Activated naive CD4-positive, alpha-beta T cell treated with anti-CD3 and anti-CD28 coated beads, Interleukin-2, amount 50 U/mL, for 24 hours (primary cell): ENCODE data around the gene SLC13A3.

Source experiments
- H3K27ac Mint-ChIP-seq: one replicate; pipeline ENCODE4 v1.8.0; 2021; ENCODE audit warnings: mild to moderate bottlenecking, mixed read lengths
- H3K27me3 Mint-ChIP-seq: one replicate; pipeline ENCODE4 v1.8.0; 2021; ENCODE audit warnings: mixed read lengths
- H3K36me3 Mint-ChIP-seq: one replicate; pipeline ENCODE4 v1.8.0; 2021; ENCODE audit warnings: mixed read lengths
- H3K4me1 Mint-ChIP-seq: one replicate; pipeline ENCODE4 v1.8.0; 2021; ENCODE audit warnings: mixed read lengths
- H3K4me3 Mint-ChIP-seq: one replicate; pipeline ENCODE4 v1.8.0; 2021; ENCODE audit warnings: mild to moderate bottlenecking, mixed read lengths
- H3K9me3 Mint-ChIP-seq: one replicate; pipeline ENCODE4 v1.8.0; 2021; ENCODE audit warnings: mixed read lengths

The SLC13A3 gene

GRCh38 chr20:46545827-46546138 is 105.5 kb downstream of the SLC13A3 start:
- H3K9me3 Mint-ChIP-seq, result no peaks in the 10 kb centered on the region
- H3K27ac Mint-ChIP-seq, result no peak overlapping the region
- no peaks in the 10 kb centered on the region for H3K4me1 Mint-ChIP-seq
- H3K36me3 Mint-ChIP-seq, result no peaks in the 10 kb centered on the region
- no peak overlapping the region for H3K4me3 Mint-ChIP-seq
- peaks cover 3% of the 10 kb centered on the region for H3K27me3 Mint-ChIP-seq

- H3K27ac Mint-ChIP-seq, result no peak overlapping the region
- H3K4me1 Mint-ChIP-seq, result no peaks in the 10 kb centered on the region
- H3K27me3 Mint-ChIP-seq, result peaks cover 3% of the 10 kb centered on the region
- no peaks in the 10 kb centered on the region for H3K9me3 Mint-ChIP-seq
- no peaks in the 10 kb centered on the region for H3K36me3 Mint-ChIP-seq
- no peak overlapping the region for H3K4me3 Mint-ChIP-seq
Observed at GRCh38 chr20:46545077-46545826, 106.0 kb downstream of the SLC13A3 start.

GRCh38 chr20:46544576-46544975 is 106.7 kb downstream of the SLC13A3 start:
- Mint-ChIP-seq H3K4me3 (no peak overlapping the region), H3K9me3 (no peaks in the 10 kb centered on the region), H3K4me1 (no peaks in the 10 kb centered on the region), H3K27me3 (peaks cover 3% of the 10 kb centered on the region), H3K36me3 (no peaks in the 10 kb centered on the region), H3K27ac (no peak overlapping the region)

- Mint-ChIP-seq H3K4me1 (no peaks in the 10 kb centered on the region), H3K4me3 (no peak overlapping the region), H3K27me3 (peaks cover 6% of the 10 kb centered on the region), H3K27ac (no peak overlapping the region), H3K9me3 (no peaks in the 10 kb centered on the region), H3K36me3 (no peaks in the 10 kb centered on the region)
Observed at GRCh38 chr20:46543959-46544358, 107.3 kb downstream of the SLC13A3 start.

GRCh38 chr20:46543033-46543432 is 108.2 kb downstream of the SLC13A3 start:
- Mint-ChIP-seq H3K27ac (no peak overlapping the region), H3K4me3 (no peak overlapping the region), H3K27me3 (peaks cover 9% of the 10 kb centered on the region), H3K36me3 (no peaks in the 10 kb centered on the region), H3K9me3 (no peaks in the 10 kb centered on the region), H3K4me1 (no peaks in the 10 kb centered on the region)

GRCh38 chr20:46541229-46541935 is 109.9 kb downstream of the SLC13A3 start:
- Mint-ChIP-seq H3K4me3 (no peak overlapping the region), H3K27me3 (peaks cover 9% of the 10 kb centered on the region), H3K9me3 (no peaks in the 10 kb centered on the region), H3K27ac (no peak overlapping the region), H3K36me3 (no peaks in the 10 kb centered on the region), H3K4me1 (no peaks in the 10 kb centered on the region)

- no peaks in the 10 kb centered on the region for H3K36me3 Mint-ChIP-seq
- peaks cover 10% of the 10 kb centered on the region for H3K27me3 Mint-ChIP-seq
- no peaks in the 10 kb centered on the region for H3K9me3 Mint-ChIP-seq
- no peaks in the 10 kb centered on the region for H3K4me1 Mint-ChIP-seq
- no peak overlapping the region for H3K27ac Mint-ChIP-seq
- H3K4me3 Mint-ChIP-seq, result no peak overlapping the region
Observed at GRCh38 chr20:46539113-46539512, 112.1 kb downstream of the SLC13A3 start.

- Mint-ChIP-seq H3K9me3 (no peaks in the 10 kb centered on the region), H3K27me3 (peaks cover 6% of the 10 kb centered on the region), H3K27ac (no peak overlapping the region), H3K4me3 (no peak overlapping the region), H3K36me3 (no peaks in the 10 kb centered on the region), H3K4me1 (no peaks in the 10 kb centered on the region)
Observed at GRCh38 chr20:46530640-46531039, 120.6 kb downstream of the SLC13A3 start.

- no peak overlapping the region for H3K27ac Mint-ChIP-seq
- H3K27me3 Mint-ChIP-seq, result peaks cover 15% of the 10 kb centered on the region
- no peaks in the 10 kb centered on the region for H3K9me3 Mint-ChIP-seq
- no peaks in the 10 kb centered on the region for H3K4me1 Mint-ChIP-seq
- no peak overlapping the region for H3K4me3 Mint-ChIP-seq
- no peaks in the 10 kb centered on the region for H3K36me3 Mint-ChIP-seq
Observed at GRCh38 chr20:46523696-46524328, 127.4 kb downstream of the SLC13A3 start.

- Mint-ChIP-seq H3K27ac (no peak overlapping the region), H3K27me3 (peaks cover 15% of the 10 kb centered on the region), H3K4me3 (no peak overlapping the region), H3K4me1 (no peaks in the 10 kb centered on the region), H3K36me3 (no peaks in the 10 kb centered on the region), H3K9me3 (no peaks in the 10 kb centered on the region)
Observed at GRCh38 chr20:46523108-46523507, 128.2 kb downstream of the SLC13A3 start.

GRCh38 chr20:46520976-46521579 is 130.2 kb downstream of the SLC13A3 start:
- Mint-ChIP-seq H3K36me3 (no peaks in the 10 kb centered on the region), H3K4me3 (no peak overlapping the region), H3K27ac (no peak overlapping the region), H3K4me1 (no peaks in the 10 kb centered on the region), H3K27me3 (peaks cover 17% of the 10 kb centered on the region), H3K9me3 (no peaks in the 10 kb centered on the region)

GRCh38 chr20:46520540-46520939 is 130.7 kb downstream of the SLC13A3 start:
- peaks cover 17% of the 10 kb centered on the region for H3K27me3 Mint-ChIP-seq
- H3K4me3 Mint-ChIP-seq, result no peak overlapping the region
- no peaks in the 10 kb centered on the region for H3K9me3 Mint-ChIP-seq
- no peak overlapping the region for H3K27ac Mint-ChIP-seq
- no peaks in the 10 kb centered on the region for H3K36me3 Mint-ChIP-seq
- no peaks in the 10 kb centered on the region for H3K4me1 Mint-ChIP-seq

- Mint-ChIP-seq H3K27me3 (peaks cover 16% of the 10 kb centered on the region), H3K36me3 (no peaks in the 10 kb centered on the region), H3K9me3 (no peaks in the 10 kb centered on the region), H3K27ac (no peak overlapping the region), H3K4me1 (no peaks in the 10 kb centered on the region), H3K4me3 (no peak overlapping the region)
Observed at GRCh38 chr20:46519471-46520068, 131.7 kb downstream of the SLC13A3 start.

- Mint-ChIP-seq H3K27ac (no peak within 1 kb of the TSS), H3K4me1 (peaks cover 5% of the 10 kb centered on the region), H3K36me3 (peaks cover 1% of the 10 kb centered on the region), H3K27me3 (peaks cover 26% of the 10 kb centered on the region), H3K9me3 (no peaks in the 10 kb centered on the region), H3K4me3 (peak within 1 kb of the TSS; percentile 81)
Observed at GRCh38 chr20:46512943-46513844, 138.1 kb downstream of the SLC13A3 start, which contains the start of gene ZNF334. Gene ZNF334 (minus strand): TSS chr20:46513559. CDS start chr20:46512102, 1,457 bp downstream.

- Mint-ChIP-seq H3K27me3 (peaks cover 31% of the 10 kb centered on the region), H3K36me3 (peaks cover 4% of the 10 kb centered on the region), H3K27ac (no peak overlapping the region), H3K4me1 (peaks cover 5% of the 10 kb centered on the region), H3K9me3 (no peaks in the 10 kb centered on the region), H3K4me3 (no peak overlapping the region)
Observed at GRCh38 chr20:46509523-46509922, 141.7 kb downstream of the SLC13A3 start.
